TTC549 (cell line): ENCODE measurements around the gene TRIM14.

ENCODE experiments used
- FAIRE-seq: peaks from 2 replicates; lab custom pipeline; 2012; peaks lifted over from hg19 to GRCh38; lab: Jason Lieb, UNC

Gene TRIM14, protein sequence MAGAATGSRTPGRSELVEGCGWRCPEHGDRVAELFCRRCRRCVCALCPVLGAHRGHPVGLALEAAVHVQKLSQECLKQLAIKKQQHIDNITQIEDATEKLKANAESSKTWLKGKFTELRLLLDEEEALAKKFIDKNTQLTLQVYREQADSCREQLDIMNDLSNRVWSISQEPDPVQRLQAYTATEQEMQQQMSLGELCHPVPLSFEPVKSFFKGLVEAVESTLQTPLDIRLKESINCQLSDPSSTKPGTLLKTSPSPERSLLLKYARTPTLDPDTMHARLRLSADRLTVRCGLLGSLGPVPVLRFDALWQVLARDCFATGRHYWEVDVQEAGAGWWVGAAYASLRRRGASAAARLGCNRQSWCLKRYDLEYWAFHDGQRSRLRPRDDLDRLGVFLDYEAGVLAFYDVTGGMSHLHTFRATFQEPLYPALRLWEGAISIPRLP

DNA sequence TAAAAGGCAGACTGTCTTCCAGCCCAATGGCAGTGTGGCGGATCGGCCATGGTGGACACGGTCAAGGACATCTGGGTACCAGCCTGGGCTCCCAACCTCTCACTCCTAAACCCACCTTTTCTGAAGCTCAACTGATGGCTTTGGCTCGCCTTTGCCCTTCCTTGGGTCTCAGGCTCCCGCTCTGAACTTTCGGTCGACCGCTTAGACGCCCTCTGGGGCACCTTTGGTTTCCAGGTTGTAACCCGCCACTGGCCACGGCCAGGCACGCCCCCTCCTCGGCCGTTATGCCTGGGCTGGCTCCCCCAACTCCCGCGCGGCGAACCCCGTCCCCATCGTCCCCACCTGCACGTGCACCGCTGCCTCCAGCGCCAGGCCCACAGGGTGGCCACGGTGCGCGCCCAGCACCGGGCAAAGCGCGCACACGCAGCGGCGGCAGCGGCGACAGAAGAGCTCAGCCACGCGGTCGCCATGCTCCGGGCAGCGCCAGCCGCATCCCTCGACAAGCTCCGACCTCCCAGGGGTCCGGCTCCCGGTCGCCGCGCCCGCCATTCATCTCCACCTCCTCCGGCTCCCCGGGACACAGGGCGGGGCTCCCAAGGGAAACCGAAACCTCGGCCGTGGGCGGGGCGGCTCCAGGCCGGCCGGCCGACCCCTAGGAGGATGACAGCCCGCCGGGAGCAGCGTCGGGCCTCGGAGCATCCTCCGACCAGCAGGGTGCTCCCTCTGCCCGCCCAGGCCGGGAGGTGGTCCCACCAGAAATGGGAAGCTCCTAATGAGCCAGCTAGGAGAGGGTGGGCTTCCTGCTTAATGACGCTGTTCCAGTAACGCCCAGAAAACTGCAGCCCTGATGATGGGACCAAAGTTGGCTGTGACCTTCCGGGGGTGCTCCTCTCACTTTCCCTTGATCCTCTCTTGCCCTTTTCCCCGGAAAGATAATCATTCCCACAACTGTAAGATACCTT is at the start of gene TRIM14:
TSS of gene TRIM14 (minus strand) at position 583 of the 962 bp plus-strand sequence. CDS start at position 549, 34 bp downstream.
- FAIRE-seq = no peak

DNA sequence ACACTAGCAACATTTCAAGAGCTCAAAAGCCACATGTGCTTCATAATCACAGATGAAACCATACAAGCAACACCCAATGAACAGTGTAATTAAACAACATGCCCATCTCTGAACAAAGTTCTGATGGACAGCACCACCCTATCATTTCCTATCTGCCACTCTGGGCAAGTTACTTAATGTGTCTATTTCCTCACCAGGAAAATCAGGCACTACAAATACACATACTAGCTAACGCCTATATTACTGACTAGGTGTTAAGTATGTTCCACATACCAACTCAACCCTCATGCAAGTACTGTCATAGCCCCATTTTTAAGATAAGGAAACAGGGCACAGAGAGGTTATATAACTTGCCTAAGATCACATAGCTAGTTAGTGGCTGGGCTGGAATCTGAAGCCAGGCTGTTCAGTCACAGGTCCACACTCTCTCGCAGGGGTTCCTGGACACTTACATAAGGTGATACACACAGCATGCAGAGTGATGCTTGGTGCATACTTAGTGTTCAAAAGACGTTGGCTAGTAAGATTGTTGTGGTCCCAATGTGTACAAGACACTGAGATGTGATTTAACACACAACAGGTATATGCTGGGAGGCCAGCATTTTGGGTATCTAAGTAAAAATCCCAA is 49.2 kb upstream of the TRIM14 start:
- FAIRE-seq = no peak

DNA sequence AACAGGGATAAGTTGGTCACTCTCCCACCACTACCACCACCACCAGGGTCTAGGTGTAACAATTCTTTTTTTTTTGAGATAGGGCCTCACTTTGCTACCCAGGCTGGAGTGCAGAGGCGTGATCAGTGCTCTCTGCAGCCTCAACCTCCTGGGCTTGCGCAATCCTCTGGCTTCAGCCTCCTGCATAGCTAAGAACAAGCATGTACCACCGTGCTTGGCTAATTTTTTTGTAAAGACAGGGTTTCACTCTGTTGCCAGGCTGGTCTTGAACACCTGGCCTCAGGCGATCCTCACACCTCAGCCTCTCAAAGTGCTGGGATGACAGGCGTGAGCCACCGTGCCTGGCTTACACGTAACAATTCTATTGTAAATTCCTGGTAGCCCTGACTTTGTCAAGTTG is 45.9 kb upstream of the TRIM14 start:
- FAIRE-seq = no peak

DNA sequence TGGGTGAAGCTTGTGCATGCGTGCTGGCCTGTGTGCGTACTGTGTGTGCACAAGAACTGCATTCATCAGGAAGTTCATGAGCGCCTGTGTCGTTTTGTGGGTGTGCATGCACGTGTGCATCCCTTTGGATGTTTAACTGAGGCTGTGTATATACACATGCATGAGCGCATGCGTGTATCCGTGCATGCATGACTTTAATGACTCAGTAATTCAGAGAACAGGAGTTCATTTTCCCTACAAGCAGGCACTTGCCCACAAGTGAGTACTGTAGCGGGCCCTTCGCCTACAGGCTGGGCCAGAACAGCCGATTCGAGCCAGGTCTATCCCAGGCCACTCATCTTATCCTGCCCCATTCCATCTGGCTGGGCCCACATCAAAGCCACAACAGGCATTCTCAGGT is 43.6 kb upstream of the TRIM14 start:
- FAIRE-seq = no peak

DNA sequence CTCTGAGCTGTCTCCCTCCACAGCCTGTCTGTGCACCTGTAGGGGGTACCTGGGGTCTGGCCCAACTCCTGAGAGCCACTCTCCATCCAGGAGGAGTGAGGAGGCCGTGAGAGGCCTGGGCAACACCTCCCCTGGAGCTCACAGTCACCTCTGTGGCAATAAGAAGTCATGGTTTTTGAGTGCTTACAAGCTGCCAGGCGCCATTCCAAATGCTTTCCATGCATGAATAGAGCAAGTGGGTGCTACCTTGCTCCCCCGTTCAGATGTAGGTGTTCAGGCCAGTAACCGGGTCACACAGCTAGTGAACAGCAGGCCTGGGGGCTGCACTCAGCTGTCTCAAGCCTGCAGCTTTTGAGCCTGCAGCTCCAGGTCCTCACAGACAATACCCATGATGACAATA is 42.8 kb upstream of the TRIM14 start:
- FAIRE-seq = no peak

DNA sequence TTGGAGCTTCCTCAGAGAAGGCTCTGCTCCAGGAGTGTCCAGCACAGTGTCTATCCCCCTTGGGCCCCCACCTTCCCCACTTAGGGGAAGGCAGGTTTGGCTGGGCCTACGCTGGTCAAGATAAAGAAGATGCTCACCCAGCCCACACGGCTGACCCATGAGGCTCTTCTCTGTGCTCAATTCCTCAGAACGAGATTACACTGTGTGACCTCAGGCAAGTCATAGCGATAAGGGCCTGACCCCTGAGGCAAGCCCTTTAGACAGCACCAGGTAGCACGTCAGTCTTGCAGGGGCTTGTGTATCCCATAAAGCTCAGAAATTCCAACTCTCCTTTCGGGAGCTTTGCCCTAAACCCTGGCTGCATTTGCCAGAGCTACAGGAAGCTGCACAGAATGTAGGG is 40.8 kb upstream of the TRIM14 start:
- FAIRE-seq = no peak

DNA sequence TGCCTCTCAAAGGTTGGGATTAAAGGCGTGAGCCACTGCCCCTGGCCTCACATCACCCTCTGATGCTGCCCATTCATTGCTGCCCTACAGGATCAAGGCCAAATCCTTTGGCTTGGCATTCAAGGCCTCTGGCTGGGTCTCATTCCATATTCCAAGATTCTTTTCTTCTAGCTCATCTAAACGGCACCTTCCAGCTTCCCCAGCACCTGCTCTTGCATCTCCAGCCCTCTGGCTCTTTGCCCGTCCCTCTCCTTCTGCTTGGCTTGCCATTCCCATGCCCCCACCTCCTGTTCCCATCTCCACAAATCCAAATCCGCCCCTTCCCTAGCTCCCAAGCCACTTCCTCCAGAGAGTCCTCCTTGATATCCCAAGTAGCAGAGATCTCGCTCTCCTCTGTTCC is 40.3 kb upstream of the TRIM14 start:
- no peak for FAIRE-seq

DNA sequence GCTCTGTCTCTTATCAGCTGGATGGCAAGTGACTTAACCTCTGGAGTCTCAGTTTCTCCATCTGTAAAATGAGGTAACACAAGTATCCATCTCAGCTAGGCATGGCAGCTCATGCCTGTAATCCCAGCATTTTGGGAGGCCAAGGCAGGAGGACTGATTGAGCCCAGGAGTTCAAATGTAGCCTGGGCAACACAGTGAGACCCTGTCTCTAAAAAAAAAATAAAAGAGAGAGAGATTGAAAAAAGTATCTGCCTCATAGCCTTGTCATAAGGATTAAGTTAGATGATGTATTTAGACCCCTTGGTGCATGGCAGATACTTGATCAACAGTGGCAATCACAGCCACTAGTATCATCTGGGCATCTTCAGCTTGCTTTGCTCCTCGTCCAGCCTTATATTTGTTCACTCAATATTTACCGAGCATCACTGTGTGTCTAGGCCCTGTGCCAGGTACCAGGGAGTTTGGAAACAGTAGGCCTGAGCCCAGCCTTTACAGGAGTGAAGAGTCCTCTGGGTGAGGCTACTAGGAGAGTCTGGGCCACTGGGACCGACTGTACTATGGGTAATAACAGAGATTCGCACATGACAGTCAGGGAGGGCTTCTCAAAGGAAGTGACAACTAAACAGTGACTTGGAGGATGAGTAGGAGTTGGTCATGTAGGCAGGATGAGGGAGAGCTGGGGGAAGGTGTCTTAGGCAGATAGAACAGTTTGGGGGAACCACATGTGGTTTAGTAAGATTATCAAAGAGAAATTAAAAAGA is 39.2 kb upstream of the TRIM14 start:
- FAIRE-seq = no peak

DNA sequence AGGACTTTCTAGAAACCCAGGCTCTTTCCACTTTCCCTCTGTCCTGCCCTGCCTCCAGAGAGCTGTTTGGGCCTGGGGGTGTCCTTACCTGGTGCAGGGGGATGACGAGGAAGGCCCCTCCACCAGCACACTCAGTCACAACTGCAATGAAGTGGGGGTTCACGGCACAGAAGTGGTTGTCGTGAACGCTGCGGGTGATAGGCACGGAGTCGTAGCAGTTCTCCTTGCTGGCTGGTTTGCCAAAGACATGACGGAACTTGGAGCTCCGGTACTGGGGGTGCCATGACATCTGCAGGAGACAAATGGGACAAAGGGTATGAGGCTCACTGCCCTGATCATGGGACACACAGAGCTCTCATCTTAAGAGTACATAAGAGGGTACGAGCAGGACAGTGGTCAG is 38.4 kb upstream of the TRIM14 start:
- no peak for FAIRE-seq

DNA sequence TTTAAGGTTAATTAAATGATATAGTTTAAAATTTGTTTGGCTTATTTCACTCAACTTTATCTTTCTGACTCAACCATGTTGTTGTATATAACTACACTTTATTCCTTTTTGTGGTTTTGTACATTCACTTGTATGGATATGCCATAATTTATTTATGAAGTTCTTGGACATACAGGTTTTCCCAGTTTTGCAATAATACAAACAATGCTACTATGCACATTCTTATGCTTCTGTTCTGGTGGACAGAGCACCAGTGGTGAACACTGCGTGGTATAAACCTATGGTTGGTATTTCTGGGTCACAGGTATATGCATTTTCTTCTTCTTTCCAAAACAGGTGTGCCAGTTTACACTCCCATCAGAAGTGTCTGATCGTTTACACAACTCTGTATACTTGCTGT is 35.7 kb upstream of the TRIM14 start:
- no peak for FAIRE-seq

DNA sequence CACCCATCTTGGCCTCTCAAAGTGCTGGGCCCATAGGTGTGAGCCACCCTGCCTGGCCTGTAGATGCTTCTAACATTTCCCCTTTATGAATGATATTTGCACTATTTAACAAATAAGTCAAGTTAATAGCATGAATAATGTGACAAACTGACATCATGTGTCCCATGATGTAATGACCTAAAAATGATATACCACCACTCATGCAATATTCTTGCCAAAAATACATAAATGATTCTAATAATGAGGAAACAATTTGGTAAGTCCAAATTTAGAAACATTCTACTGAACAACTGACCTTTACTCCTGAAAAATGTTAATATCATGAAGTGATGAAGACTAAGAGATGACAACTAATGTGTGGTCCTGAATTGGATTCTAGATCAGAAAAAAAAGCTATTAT is 33.5 kb upstream of the TRIM14 start:
- FAIRE-seq = no peak

DNA sequence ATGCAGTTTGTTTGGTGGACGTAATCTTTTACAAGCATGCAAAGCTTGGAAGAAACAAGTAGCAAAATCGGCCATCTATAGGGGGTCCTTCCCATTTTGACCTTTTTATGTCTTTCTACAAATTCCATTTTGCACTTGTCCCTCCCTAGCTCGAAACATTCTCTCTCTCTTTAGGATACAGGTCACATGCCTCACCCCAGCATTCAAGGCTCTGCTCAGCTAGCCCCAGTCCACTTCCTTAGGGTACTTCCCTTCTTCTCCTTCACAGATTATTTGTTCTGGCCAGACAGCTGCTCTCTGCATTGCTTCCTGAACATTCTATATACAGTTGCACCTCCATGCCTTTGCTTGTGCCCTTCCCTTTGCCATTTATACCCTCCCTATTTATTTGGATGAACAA is 31.7 kb upstream of the TRIM14 start:
- FAIRE-seq = no peak

DNA sequence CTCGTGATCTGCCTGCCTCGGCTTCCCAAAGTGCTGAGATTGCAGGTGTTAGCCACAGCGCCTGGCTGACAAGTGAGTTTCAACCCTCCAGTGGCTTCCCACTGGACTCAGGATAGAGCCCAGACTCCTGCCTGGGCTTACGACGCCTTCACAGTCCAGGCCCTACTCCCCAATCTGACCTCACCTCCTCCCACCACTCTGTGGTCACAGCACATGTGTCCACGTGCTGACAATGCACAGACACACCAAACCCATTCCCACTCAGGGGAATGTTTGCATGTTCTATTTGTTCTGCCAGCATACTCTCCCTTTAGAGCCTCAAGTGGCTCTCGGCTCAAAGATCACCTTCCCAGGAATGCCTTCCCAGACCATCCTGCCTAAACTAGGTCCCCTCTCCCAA is 31.1 kb upstream of the TRIM14 start:
- FAIRE-seq = no peak

DNA sequence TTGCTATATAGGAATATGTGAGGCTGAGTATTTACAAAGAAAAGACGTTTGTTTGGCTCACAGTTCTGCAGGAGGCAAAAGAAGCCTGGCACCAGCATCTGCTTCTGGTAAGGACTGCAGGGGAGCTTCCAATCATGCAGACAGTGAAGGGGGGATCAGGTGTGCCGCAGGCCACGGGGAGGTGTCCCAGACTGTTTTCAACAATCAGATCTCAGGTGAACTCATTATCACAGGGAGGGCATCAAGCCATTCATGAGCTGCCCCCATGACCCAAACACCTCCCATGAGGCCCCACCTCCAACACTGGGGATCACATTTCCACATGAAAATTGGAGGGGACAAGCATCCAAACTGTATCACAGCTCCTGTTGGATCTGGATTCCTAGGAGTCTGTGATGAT is 30.4 kb upstream of the TRIM14 start:
- FAIRE-seq = no peak

DNA sequence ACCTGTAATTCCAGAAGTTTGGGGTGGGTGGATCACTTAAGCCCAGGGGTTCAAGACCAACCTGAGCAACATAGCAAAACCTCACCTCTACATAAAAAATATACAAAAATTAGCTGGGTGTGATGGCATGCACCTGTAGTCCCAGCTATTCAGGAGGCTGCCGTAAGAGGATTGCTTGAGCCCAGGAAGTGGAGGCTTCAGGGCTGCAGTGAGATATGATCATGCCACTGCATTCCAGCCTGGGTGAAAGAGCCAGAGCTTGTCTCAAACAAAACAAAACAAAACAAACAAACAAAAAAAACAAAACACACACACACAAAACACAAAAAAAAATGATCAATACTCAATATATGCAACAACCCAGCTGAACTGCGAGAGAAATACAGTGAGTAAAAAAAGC is 29.5 kb upstream of the TRIM14 start:
- no peak for FAIRE-seq

DNA sequence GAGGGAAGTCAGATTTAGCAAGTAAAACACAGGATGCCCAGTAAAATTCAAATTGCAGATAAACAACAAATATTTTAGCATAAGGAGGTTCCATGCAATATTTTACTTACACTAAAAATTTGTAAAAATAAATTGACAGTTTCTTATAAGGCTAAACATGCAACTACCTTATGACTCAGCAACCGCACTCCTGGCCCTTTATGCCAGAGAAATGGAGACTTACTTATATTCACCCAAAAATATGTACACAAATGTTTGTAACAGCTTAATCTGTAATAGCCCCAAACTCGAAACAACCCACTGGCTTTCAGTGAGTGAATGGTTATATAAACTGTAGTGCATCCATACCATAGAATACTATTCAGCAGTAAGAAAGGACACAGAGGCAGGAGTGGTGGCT is 28.6 kb upstream of the TRIM14 start:
- FAIRE-seq = no peak

DNA sequence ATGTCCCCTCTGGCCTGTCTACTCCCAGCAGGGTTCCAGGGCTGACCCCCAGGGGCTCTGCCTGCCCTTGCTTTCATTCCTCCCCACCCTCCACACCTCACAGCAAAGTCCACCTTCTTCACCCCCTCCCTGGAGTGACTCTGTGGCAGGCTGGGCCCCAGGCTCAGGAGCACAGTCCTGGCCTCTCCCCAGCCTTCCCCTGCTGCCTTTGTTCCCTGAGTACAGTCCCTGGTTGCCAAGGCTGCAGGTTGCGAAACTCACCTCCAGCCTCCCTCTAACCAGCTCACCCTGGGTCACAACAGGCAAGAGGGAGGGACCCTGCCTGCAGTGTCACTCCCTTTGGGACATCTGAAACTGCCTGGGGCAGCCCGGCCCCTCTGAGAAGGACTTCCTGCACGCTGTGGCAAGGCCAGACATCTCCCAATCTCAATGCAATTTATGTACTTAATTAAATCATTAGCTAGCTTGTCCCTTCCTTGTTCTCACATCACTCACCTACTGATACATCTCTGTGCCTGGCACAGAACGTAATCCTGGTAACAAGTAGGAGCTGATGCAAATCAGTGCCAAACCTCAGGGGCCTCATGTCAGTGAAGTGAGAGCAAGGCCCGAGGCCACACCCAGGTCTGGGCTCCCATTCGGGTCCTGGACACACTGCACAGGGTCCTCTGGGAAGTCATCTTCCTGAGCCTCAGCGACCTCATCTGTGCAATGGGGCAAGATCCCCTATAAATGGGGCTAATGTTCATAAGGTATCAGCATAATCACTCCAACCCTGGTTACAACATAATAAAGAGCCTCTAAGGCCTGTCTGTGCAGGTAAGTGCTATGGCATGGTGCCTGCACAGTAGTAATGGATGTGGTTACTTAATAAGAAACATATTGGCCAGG is 27.3 kb upstream of the TRIM14 start:
- FAIRE-seq = no peak

DNA sequence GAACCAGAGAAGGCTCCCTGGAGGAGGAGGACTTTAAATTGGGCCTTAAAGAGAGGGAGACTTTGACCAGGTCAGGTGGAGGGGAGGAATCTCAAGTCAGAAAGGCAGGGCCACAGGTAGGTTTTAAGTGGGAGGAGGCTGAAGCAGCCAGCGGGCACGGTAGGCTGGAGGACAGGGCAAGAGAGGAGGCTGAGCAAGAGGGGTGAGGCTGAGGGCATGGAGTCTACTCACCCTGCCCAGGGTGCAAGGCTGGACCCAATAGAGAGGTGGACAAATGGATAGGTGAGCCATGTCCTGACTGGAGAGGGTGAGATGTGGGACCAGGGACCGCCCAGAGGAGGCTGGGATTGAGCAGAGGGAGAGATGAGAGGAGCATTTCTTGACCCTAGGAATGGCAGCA is 25.6 kb upstream of the TRIM14 start:
- no peak for FAIRE-seq

DNA sequence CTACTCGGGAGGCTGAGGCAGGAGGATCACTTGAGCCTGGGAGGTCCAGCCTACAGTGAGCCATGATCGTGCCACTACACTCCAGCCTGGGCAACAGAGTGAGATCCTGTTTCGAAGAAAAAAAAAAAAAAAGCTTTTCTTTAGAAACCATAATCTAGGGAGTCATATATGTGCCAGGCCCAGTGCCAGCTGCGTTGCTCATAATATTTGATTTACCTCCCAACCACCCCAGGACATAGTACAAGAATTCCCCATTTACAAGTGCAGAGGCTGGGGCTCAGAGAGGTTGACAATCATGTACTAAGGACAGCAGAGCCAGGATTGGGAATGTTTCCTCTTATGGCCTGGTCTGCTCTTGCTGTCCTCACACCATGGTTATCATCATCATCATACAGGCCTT is 25.1 kb upstream of the TRIM14 start:
- FAIRE-seq = no peak

DNA sequence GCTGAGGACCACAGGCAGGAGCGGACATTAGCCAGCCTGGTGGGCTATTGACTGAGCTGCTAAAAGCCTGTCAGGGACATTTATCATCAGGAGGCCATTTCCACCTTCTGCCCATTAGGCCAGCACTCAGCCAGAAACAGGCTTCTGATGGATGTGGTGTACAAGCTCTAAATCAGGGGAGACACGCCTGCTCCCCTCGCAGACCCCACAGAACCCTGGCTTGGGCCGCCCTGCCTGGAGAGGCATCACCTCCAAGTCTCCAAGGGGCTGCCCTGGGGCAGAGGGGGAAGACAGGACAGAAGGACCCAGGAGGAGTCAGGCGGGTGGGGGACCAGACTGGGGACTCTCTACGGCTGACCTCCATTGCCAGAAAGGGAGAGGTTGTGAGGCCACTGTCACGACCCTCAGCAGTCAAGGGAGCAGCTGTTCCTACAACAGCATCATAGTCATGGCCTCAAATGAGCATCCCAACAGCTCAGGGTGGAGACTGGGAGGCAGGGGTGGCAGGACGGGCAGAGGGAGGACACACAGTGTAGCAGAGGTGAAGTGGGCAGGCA is 24.0 kb upstream of the TRIM14 start:
- no peak for FAIRE-seq
